Hair follicle dermal papilla cell (primary cell): ENCODE data around the gene AGAP4. TPM values are rescaled to one million over a fixed set of nuclear protein-coding genes. Genes with fewer than 3 reads are reported as not detected.

Experiments
- small RNA-seq: library from RNA; depleted of rRNA; stranded (forward); fragments of <200 nt; gene quantifications from one replicate; pipeline ENCODE3, GENCODE V24; 2012
- total RNA-seq: library from RNA; depleted of rRNA; stranded (reverse); fragments of >200 nt; gene quantifications from 2 replicates; pipeline ENCODE4 v1.2.3, GENCODE V29; 2012

The AGAP4 gene
- 3.3 and 4.5 TPM in 2 replicates for total RNA-seq

DNA sequence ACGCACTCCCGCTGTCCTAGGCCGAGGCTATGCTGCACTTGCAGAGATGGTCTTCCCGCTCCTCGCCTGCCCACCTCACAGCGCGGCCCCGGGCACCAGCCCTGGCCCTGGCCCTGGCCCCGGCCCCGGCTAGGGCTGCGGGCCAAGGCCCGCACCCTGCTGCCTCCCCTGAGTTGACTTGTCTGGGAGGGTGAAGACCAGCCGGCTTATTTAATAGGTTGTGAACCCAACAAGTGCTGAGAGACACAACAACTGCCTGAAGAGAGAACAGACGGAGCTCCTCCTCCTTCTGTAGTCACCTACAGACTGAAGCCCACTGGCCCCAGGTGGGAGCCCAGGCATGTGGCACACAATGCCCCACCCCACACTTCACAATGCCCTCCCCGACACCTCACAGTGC lies at the start of gene AGAP4:
AGAP4 (minus strand) TSS at position 101 of the 400 bp plus-strand sequence. CDS start 153 bp downstream, outside the sequence.

Small RNAs within 50 kb of the gene (small RNA-seq; reads per million reads assigned to genes)
- gene AC012044.1, result not detected
- gene RNA5SP310, result not detected

Other genes with a start within 250 kb of the AGAP4 start
- gene ZFAND4, start 174.7 kb downstream of the AGAP4 start, total RNA-seq, result 12.8 and 15.3 TPM in 2 replicates
- 33.6 and 36.3 TPM in 2 replicates for gene WASHC2C, start 120.2 kb downstream of the AGAP4 start, total RNA-seq
- gene TIMM23, start 125.0 kb upstream of the AGAP4 start, total RNA-seq, result 52.2 and 69.6 TPM in 2 replicates
- gene NCOA4, start 183.1 kb upstream of the AGAP4 start, total RNA-seq, result 229 and 238 TPM in 2 replicates
- gene MSMB, start 198.8 kb upstream of the AGAP4 start, total RNA-seq, result not detected in 2 replicates